ENCODE results near the gene CCDC102A.

DNA sequence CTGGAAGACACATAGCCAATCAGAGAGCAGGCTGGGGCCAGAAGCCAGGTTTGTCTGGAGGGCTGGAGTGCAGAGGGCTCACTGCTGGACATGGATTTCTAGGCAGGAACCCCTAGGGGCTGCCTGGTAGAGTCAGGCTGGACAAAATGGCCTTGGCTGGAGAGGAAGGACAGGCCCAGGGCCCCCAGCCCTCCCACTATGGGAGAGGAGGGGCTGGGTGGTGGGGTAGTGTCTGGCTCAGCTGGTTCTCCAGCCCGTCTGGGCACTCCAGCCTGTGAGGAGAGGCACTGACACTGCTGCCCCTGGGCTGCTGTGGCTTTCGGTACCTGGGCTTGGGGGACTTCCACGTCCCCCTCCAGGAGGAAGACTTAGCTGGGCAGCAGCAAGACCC lies 28.3 kb downstream of the CCDC102A start:
- TF ChIP-seq, protein P1, sequence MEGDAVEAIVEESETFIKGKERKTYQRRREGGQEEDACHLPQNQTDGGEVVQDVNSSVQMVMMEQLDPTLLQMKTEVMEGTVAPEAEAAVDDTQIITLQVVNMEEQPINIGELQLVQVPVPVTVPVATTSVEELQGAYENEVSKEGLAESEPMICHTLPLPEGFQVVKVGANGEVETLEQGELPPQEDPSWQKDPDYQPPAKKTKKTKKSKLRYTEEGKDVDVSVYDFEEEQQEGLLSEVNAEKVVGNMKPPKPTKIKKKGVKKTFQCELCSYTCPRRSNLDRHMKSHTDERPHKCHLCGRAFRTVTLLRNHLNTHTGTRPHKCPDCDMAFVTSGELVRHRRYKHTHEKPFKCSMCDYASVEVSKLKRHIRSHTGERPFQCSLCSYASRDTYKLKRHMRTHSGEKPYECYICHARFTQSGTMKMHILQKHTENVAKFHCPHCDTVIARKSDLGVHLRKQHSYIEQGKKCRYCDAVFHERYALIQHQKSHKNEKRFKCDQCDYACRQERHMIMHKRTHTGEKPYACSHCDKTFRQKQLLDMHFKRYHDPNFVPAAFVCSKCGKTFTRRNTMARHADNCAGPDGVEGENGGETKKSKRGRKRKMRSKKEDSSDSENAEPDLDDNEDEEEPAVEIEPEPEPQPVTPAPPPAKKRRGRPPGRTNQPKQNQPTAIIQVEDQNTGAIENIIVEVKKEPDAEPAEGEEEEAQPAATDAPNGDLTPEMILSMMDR (IDR thresholded peaks at IDR 0.05): no peak
- no peak for TF ChIP-seq POLR2A (IDR thresholded peaks at IDR 0.05)
